Lower leg skin (tissue), 3 donors: ENCODE results near the gene RAP1A.

Experiments
- CTCF ChIP-seq, 3 donors: fragments of 450-650 bp; IDR thresholded peaks; one replicate each; pipeline ENCODE4 v1.5.1; 2016; ENCODE audit warnings: antibody characterized with exemption in 3 of 3, mild to moderate bottlenecking in 3 of 3, moderate library complexity in 2 of 3
- POLR2A ChIP-seq, 2 donors: fragments of 450-650 bp; IDR thresholded peaks; one replicate each; pipeline ENCODE4 v1.6.1; 2016 to 2017; ENCODE audit warnings: antibody characterized with exemption in 2 of 2, mild to moderate bottlenecking in 1 of 2, moderate library complexity in 1 of 2

GRCh38 chr1:111733183-111733991, 113.8 kb downstream of the RAP1A start:
- TF ChIP-seq CTCF (IDR thresholded peaks at IDR 0.05): no peak
- TF ChIP-seq POLR2A (IDR thresholded peaks at IDR 0.05): no peak
